Measurements from ENCODE around the gene KDM2A. TPM values are rescaled to one million over a fixed set of nuclear protein-coding genes. Genes with fewer than 3 reads are reported as not detected.

KDM2A gene
- polyA plus RNA-seq, 2 of the 4 experiments (the other 2 are of a cell fraction), result 34.5 to 42.8 TPM

DNA sequence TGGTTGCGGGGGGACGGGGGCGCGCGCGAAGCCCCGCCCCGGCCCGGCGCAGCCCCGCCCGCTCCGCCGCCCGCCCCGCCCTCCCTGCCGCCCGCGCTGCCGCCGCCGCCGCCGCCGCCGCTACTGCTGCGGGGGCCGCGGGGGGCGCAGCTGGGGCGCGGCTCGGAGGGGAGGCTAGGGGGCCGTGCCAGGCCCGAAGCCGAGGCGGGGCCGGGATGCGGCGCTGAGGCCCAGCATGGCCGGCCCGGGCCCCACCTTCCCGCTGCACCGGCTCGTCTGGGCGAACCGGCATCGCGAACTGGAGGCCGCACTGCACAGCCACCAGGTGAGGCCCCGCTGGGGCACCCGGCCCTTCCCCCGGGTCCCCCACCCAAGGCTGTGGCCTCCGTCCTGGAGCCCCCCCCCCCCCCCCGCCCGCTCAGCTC, 170.2 kb downstream of the KDM2A start, which contains the start of gene ANKRD13D:
Gene ANKRD13D, plus strand, starts transcription at position 78 of the 425 bp plus-strand sequence. Its CDS starts 158 bp downstream, at position 236.
- DNase-seq (ENCODE audit: low read depth in 1 of 2, low spot score in 1 of 2) (no peak), ATAC-seq (peak; percentile 51 to 52), FAIRE-seq (no peak)
- WGBS (ENCODE audit: missing lambda C conversion rate), result no CpG with 5 or more reads among the region's 56 CpGs
- peak within 1 kb of the TSS; percentile 95 to 98 for H3K27ac ChIP-seq
- TF ChIP-seq, protein P1, sequence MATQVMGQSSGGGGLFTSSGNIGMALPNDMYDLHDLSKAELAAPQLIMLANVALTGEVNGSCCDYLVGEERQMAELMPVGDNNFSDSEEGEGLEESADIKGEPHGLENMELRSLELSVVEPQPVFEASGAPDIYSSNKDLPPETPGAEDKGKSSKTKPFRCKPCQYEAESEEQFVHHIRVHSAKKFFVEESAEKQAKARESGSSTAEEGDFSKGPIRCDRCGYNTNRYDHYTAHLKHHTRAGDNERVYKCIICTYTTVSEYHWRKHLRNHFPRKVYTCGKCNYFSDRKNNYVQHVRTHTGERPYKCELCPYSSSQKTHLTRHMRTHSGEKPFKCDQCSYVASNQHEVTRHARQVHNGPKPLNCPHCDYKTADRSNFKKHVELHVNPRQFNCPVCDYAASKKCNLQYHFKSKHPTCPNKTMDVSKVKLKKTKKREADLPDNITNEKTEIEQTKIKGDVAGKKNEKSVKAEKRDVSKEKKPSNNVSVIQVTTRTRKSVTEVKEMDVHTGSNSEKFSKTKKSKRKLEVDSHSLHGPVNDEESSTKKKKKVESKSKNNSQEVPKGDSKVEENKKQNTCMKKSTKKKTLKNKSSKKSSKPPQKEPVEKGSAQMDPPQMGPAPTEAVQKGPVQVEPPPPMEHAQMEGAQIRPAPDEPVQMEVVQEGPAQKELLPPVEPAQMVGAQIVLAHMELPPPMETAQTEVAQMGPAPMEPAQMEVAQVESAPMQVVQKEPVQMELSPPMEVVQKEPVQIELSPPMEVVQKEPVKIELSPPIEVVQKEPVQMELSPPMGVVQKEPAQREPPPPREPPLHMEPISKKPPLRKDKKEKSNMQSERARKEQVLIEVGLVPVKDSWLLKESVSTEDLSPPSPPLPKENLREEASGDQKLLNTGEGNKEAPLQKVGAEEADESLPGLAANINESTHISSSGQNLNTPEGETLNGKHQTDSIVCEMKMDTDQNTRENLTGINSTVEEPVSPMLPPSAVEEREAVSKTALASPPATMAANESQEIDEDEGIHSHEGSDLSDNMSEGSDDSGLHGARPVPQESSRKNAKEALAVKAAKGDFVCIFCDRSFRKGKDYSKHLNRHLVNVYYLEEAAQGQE (IDR thresholded peaks at IDR 0.05), result no peak
- TF ChIP-seq POLR2A (IDR thresholded peaks at IDR 0.05; ENCODE audit: low read length) (peak; percentile 28; the same call in 1 of the 2 replicates), ZNF302 (CRISPR knock-in tag; IDR thresholded peaks at IDR 0.05) (no peak)
- TF ChIP-seq, protein P2, sequence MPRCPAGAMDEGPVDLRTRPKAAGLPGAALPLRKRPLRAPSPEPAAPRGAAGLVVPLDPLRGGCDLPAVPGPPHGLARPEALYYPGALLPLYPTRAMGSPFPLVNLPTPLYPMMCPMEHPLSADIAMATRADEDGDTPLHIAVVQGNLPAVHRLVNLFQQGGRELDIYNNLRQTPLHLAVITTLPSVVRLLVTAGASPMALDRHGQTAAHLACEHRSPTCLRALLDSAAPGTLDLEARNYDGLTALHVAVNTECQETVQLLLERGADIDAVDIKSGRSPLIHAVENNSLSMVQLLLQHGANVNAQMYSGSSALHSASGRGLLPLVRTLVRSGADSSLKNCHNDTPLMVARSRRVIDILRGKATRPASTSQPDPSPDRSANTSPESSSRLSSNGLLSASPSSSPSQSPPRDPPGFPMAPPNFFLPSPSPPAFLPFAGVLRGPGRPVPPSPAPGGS (IDR thresholded peaks at IDR 0.05), result no peak
- TF ChIP-seq, protein P3, sequence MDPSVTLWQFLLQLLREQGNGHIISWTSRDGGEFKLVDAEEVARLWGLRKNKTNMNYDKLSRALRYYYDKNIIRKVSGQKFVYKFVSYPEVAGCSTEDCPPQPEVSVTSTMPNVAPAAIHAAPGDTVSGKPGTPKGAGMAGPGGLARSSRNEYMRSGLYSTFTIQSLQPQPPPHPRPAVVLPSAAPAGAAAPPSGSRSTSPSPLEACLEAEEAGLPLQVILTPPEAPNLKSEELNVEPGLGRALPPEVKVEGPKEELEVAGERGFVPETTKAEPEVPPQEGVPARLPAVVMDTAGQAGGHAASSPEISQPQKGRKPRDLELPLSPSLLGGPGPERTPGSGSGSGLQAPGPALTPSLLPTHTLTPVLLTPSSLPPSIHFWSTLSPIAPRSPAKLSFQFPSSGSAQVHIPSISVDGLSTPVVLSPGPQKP (IDR thresholded peaks at IDR 0.05; ENCODE audit: low read depth, low read length), result no peak
- TF ChIP-seq, protein P4, sequence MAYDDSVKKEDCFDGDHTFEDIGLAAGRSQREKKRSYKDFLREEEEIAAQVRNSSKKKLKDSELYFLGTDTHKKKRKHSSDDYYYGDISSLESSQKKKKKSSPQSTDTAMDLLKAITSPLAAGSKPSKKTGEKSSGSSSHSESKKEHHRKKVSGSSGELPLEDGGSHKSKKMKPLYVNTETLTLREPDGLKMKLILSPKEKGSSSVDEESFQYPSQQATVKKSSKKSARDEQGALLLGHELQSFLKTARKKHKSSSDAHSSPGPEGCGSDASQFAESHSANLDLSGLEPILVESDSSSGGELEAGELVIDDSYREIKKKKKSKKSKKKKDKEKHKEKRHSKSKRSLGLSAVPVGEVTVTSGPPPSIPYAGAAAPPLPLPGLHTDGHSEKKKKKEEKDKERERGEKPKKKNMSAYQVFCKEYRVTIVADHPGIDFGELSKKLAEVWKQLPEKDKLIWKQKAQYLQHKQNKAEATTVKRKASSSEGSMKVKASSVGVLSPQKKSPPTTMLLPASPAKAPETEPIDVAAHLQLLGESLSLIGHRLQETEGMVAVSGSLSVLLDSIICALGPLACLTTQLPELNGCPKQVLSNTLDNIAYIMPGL (CRISPR knock-in tag; IDR thresholded peaks at IDR 0.05; ENCODE audit: borderline replicate concordance), result no peak
- ChIA-PET CTCF (interaction anchor here (0.5 to 3.4 kb wide), 10 partner anchors 9 to 165 kb away, joined by 3 to 19 read pairs (median 4); partner anchors contain the start of gene SSH3), POLR2A (interaction anchor here (0.5 to 2.9 kb wide), 10 partner anchors 9 to 132 kb away, joined by 3 to 13 read pairs (median 5); partner anchors contain the start of gene SSH3)
- H3K4me2 ChIP-seq, result peak within 1 kb of the TSS; percentile 98
- peak within 1 kb of the TSS; percentile 65 for H3K4me3 ChIP-seq
- H3K9me3 ChIP-seq, result no peaks in the 10 kb centered on the region
- H3K4me1 ChIP-seq, result peaks cover 19% of the 10 kb centered on the region

DNA sequence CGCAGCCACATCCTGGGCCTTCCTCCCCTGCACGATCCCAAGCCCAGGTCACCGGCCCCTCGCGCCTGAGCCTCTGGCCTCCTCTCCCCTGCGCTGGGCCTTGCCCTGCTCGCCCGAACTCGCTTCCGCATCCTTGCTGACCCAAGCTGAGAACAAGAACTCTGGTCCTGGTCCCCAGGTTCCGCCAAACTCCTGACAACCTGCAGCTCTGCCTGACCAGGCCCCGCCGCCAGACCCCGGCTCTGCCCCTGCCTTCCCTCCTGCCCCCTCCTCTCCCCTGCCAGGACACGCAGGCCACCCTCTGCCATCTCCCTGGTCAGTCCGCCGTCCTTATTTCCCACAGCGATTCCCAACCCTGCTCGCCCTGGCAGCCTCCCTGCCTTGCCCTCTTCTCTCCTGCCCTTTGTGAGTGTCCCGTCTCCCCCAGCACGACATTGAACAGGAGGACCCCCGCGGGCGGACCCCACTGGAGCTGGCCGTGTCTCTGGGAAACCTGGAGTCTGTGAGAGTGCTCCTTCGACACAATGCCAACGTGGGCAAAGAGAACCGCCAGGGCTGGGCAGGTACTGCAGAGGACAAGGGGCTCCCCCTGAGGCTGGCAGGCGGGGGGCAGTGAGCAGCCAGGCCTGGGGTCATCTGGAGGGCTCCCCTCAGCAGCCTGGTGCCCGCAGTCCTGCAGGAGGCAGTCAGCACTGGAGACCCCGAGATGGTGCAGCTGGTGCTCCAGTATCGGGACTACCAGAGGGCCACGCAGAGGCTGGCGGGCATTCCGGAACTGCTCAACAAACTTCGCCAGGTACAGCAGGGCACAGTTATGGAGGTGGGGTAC, 170.8 kb downstream of the KDM2A start:
- Histone ChIP-seq H3K4me3 (peak overlapping the region; percentile 65), H3K4me2 (peak overlapping the region; percentile 98), H3K27ac (peak overlapping the region; percentile 95 to 98), H3K9me3 (peaks cover 4% of the 10 kb centered on the region; the same call in 1 of the 3 replicates), H3K4me1 (peaks cover 19% of the 10 kb centered on the region)
- POLR2A ChIA-PET, result interaction anchor here (1.1 to 2.9 kb wide), 4 partner anchors 11 to 131 kb away, joined by 5 to 13 read pairs (median 6); partner anchors contain the start of gene SSH3
- peak in 1 of 2 experiments; percentile 47 for DNase-seq (ENCODE audit: low read depth in 1 of 2, low spot score in 1 of 2)
- ATAC-seq, result peak; percentile 36 to 41
- no peak for FAIRE-seq
- CTCF ChIA-PET, result interaction anchor here (0.6 to 3.4 kb wide), 8 partner anchors 9 to 35 kb away, joined by 3 to 15 read pairs (median 4); partner anchors contain the start of gene SSH3
- WGBS (ENCODE audit: missing lambda C conversion rate), result 31% methylated on average over 19 of the region's 36 CpGs
- TF ChIP-seq, protein P5, sequence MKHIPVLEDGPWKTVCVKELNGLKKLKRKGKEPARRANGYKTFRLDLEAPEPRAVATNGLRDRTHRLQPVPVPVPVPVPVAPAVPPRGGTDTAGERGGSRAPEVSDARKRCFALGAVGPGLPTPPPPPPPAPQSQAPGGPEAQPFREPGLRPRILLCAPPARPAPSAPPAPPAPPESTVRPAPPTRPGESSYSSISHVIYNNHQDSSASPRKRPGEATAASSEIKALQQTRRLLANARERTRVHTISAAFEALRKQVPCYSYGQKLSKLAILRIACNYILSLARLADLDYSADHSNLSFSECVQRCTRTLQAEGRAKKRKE (CRISPR knock-in tag; IDR thresholded peaks at IDR 0.05; ENCODE audit: low read depth), result no peak
- TF ChIP-seq GATA3 (IDR thresholded peaks at IDR 0.05; ENCODE audit: borderline replicate concordance) (no peak), TP53 (CRISPR knock-in tag; IDR thresholded peaks at IDR 0.05) (no peak), EP300 (IDR thresholded peaks at IDR 0.05) (no peak), RFX5 (IDR thresholded peaks at IDR 0.05) (no peak), HOXB5 (CRISPR knock-in tag; IDR thresholded peaks at IDR 0.05) (no peak), FOXS1 (CRISPR knock-in tag; IDR thresholded peaks at IDR 0.05) (no peak), MAFK (IDR thresholded peaks at IDR 0.05; ENCODE audit: partially characterized antibody) (no peak), FOSB (CRISPR knock-in tag; IDR thresholded peaks at IDR 0.05) (no peak), MAZ (IDR thresholded peaks at IDR 0.05; ENCODE audit: borderline replicate concordance, low read depth, low read length) (no peak), ZSCAN20 (CRISPR knock-in tag; IDR thresholded peaks at IDR 0.05) (no peak)
- TF ChIP-seq, protein P1 (IDR thresholded peaks at IDR 0.05), result no peak
- TF ChIP-seq, protein P3 (IDR thresholded peaks at IDR 0.05; ENCODE audit: low read depth, low read length), result no peak
- TF ChIP-seq, protein P6, sequence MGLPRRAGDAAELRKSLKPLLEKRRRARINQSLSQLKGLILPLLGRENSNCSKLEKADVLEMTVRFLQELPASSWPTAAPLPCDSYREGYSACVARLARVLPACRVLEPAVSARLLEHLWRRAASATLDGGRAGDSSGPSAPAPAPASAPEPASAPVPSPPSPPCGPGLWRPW (IDR thresholded peaks at IDR 0.05), result no peak
